ENCODE results near the gene CHRM4. TPM values are rescaled to one million over a fixed set of nuclear protein-coding genes. Genes with fewer than 3 reads are reported as not detected.

Gene CHRM4
- total and polyA plus RNA-seq, 12 donors, result 0.14 to 0.81 (median 0.39) TPM; not detected in 6

DNA sequence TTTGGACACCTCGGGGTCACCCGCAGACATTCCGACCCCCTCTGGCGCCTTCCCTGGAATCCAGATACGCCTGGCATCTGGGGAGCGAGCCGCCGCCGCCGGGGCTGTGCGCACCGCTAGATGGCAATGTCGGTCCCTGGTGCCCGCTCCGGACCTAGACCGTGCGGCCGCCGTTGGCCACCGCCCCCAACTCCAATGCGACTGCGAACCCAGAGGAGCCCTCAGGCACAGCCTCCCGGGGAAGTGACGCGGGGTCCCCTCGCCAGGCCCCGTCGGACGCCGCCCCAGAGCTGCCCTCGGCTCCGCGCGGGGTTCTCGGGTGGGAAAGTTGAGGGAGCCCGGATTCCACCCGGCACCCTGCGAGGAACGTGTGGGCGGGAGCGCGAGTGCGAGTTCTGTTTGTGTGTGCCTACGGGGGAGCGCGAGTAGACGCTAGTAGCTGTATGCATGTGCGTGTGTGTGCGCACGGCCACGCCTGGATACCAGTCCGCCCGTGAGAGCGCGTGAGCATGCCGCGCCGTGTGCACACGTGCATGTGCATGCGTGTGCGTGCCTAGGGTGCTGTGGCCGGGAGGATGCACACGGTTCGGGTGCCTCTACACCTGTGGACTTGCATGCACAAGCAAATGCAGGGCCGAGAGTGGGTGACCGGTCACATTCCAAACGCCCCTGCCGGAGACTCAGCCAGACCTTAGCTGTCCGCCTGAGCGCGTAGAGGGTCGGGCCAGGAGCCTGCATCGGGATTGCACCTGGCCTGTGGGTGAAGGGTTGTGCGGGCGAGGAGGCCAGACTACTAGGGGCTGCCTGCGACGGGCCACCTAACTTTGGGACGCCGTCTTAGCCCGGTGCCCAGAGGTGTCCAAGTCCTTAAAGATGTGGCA, 1.9 kb downstream of the CHRM4 start:
- WGBS, 4 donors, result 2 to 13% (median 7%) methylated on average over 5 to 80 of the region's 80 CpGs
- Histone ChIP-seq H3K36me3 (replicated peaks in 1 of 2) (no peaks in the 10 kb centered on the region), H3K4me3 (peak overlapping the region in 1 of 4 donors; percentile 52), H3K4me1 (replicated peaks in 1 of 2) (peaks cover 19 to 40% of the 10 kb centered on the region in 2 donors), H3K27me3 (peaks cover 19% of the 10 kb centered on the region), H3K9me3 (replicated peaks in 1 of 3) (no peaks in the 10 kb centered on the region), H3K27ac (no peak overlapping the region)
- TF ChIP-seq POLR2A (IDR thresholded peaks at IDR 0.05), result no peak
- TF ChIP-seq, protein P1, sequence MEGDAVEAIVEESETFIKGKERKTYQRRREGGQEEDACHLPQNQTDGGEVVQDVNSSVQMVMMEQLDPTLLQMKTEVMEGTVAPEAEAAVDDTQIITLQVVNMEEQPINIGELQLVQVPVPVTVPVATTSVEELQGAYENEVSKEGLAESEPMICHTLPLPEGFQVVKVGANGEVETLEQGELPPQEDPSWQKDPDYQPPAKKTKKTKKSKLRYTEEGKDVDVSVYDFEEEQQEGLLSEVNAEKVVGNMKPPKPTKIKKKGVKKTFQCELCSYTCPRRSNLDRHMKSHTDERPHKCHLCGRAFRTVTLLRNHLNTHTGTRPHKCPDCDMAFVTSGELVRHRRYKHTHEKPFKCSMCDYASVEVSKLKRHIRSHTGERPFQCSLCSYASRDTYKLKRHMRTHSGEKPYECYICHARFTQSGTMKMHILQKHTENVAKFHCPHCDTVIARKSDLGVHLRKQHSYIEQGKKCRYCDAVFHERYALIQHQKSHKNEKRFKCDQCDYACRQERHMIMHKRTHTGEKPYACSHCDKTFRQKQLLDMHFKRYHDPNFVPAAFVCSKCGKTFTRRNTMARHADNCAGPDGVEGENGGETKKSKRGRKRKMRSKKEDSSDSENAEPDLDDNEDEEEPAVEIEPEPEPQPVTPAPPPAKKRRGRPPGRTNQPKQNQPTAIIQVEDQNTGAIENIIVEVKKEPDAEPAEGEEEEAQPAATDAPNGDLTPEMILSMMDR (IDR thresholded peaks at IDR 0.05), result peak; percentile 70 to 88 (median 79)
- DNase-seq, result peak; percentile 61 to 87 (median 79)
- intact Hi-C loops (cut with DNase I), result loop anchor here (5.0 to 10.0 kb wide), 3 partner anchors 75 to 215 kb away; no protein-coding TSS in a partner anchor

DNA sequence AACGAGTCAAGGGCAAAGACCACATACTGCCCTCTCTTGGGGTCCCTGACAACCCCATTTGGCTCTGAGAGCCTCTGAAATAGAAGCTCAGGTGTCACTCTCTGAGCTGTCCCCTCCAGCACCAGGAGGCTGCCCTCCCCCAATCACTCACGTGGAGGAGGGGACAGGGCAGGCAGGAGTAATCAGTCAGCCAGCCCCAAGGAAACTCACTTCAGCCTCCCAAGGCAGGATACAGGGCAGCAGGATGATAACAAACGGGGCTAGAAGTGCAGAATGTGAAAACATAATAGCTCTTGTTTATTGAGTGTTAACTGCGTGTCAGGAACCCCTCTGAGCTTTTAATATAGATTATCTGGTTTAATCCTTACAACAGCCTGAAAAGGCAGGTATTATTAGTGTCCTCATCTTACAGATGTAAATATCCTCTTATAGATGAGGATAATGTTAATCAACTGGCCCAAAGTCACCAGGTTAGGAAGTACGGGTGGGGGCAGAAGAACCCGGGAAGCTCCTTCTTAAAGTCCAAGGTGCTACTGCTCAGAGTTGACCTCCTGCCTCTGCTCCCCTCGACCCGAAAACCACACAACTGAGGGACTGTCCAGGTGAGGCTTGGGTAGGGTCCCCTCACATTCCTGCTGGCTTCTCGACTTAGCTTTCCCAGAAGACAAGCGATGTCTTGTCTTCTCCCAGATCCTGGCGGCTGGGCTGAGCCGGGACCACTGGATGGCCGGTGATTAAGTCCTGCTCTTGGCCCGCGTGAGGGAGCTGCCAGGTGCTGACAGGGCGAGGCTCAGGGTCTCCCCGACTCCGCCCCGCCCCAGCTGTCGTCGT, 2.7 kb downstream of the CHRM4 start:
- no peaks in the 10 kb centered on the region for H3K36me3 ChIP-seq (replicated peaks in 1 of 2)
- intact Hi-C loops (cut with DNase I), result loop anchor here (5.0 to 10.0 kb wide), 2 partner anchors 148 to 216 kb away; no protein-coding TSS in a partner anchor
- WGBS, 4 donors, result 10 to 13% (median 11%) methylated on average over 7 to 21 of the region's 21 CpGs
- TF ChIP-seq, protein P1 (IDR thresholded peaks at IDR 0.05), result no peak
- TF ChIP-seq POLR2A (IDR thresholded peaks at IDR 0.05), result no peak
- H3K9me3 ChIP-seq (replicated peaks in 1 of 3), result no peaks in the 10 kb centered on the region
- no peak for DNase-seq
- peaks cover 19 to 40% of the 10 kb centered on the region in 2 donors for H3K4me1 ChIP-seq (replicated peaks in 1 of 2)
- H3K27ac ChIP-seq, result no peak overlapping the region
- no peak overlapping the region for H3K4me3 ChIP-seq
- H3K27me3 ChIP-seq, result peaks cover 19% of the 10 kb centered on the region

DNA sequence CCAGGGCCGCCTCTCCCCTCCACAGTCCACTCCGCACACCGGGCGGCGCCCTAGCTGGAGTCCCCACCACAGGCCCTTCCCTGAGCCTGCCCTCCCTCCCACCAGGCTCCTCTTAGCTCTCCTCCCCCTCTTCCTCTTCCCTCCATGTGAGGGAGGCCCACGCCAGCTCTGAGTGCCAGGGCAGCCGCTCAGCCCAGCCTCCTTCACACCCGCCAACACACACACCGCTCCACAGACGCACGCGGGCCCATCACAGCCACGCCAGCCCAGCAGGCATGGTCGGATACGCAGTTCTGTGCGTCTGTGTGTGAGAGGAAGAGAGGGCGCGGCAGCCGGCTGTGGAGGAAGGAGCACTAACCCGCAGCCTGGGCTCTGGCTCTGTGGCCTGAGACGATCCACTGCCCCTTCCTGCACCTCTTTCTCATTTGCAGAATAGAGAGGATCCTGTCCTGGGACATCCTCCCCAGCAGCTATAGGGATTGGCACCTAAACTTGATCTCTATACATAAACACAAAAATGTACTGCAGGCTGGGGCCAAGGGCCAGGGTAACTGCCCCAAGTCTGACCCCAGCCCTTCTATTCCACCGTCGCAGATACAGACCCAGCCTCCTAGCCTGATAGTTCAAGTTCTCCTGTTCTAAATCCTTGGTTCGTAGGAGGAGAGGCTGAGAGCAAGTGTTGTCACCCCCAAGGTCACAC, 3.5 kb downstream of the CHRM4 start:
- Histone ChIP-seq H3K4me1 (replicated peaks in 1 of 2) (peaks cover 19 to 38% of the 10 kb centered on the region in 2 donors), H3K27me3 (peaks cover 19% of the 10 kb centered on the region), H3K36me3 (replicated peaks in 1 of 2) (no peaks in the 10 kb centered on the region), H3K9me3 (replicated peaks in 1 of 3) (no peaks in the 10 kb centered on the region), H3K4me3 (no peak overlapping the region), H3K27ac (no peak overlapping the region)
- intact Hi-C loops (cut with DNase I), result loop anchor here (5.0 to 10.0 kb wide), 2 partner anchors 149 to 217 kb away; no protein-coding TSS in a partner anchor
- DNase-seq, result peak in 2 of 7 donors; percentile 13 to 22
- WGBS, 4 donors, result 45 to 56% (median 47%) methylated on average over 13 to 24 of the region's 24 CpGs
- TF ChIP-seq POLR2A (IDR thresholded peaks at IDR 0.05), result no peak
- TF ChIP-seq, protein P1 (IDR thresholded peaks at IDR 0.05), result no peak
